ENCODE data around the gene USP1.

USP1 gene

GRCh38 chr1:62426237-62426636 is 10.6 kb upstream of the USP1 start:
- peak; percentile 32 for DNase-seq (ENCODE audit: low spot score)

- DNase-seq (ENCODE audit: low spot score): no peak
These were observed 10.1 kb upstream of the USP1 start for GRCh38 chr1:62426794-62427193.

- DNase-seq (ENCODE audit: low spot score): peak; percentile 32
These were observed 8.5 kb upstream of the USP1 start for GRCh38 chr1:62428351-62428750.

- no peak for DNase-seq (ENCODE audit: low spot score)
These were observed 7.3 kb upstream of the USP1 start for GRCh38 chr1:62429581-62429980.

- peak; percentile 70 for DNase-seq (ENCODE audit: low spot score)
These were observed 2.8 kb upstream of the USP1 start for GRCh38 chr1:62433861-62434617.

- DNase-seq (ENCODE audit: low spot score): no peak
These were observed 2.2 kb upstream of the USP1 start for GRCh38 chr1:62434618-62435001.

GRCh38 chr1:62435231-62436038 is 1.4 kb upstream of the USP1 start:
- DNase-seq (ENCODE audit: low spot score): no peak

GRCh38 chr1:62436039-62436465 is 797 bp upstream of the USP1 start:
- no peak for DNase-seq (ENCODE audit: low spot score)

GRCh38 chr1:62437273-62437940 is 558 bp downstream of the USP1 start:
- DNase-seq (ENCODE audit: low spot score): no peak

GRCh38 chr1:62438163-62438562 is 1.3 kb downstream of the USP1 start:
- DNase-seq (ENCODE audit: low spot score): peak; percentile 27

GRCh38 chr1:62439652-62440371 is 3.0 kb downstream of the USP1 start:
- DNase-seq (ENCODE audit: low spot score): peak; percentile 69

- DNase-seq (ENCODE audit: low spot score): no peak
These were observed 7.9 kb downstream of the USP1 start for GRCh38 chr1:62444701-62445100.

- no peak for DNase-seq (ENCODE audit: low spot score)
These were observed 11.5 kb downstream of the USP1 start for GRCh38 chr1:62448221-62448933.

GRCh38 chr1:62450301-62450700 is 13.5 kb downstream of the USP1 start:
- no peak for DNase-seq (ENCODE audit: low spot score)

- DNase-seq (ENCODE audit: low spot score): peak; percentile 39
These were observed 16.1 kb downstream of the USP1 start for GRCh38 chr1:62452951-62453350.

- no peak for DNase-seq (ENCODE audit: low spot score)
These were observed 21.1 kb downstream of the USP1 start for GRCh38 chr1:62457955-62458354.

GRCh38 chr1:62462370-62462769 is 25.5 kb downstream of the USP1 start:
- DNase-seq (ENCODE audit: low spot score): no peak

GRCh38 chr1:62467092-62467491 is 30.2 kb downstream of the USP1 start:
- DNase-seq (ENCODE audit: low spot score): no peak

- no peak for DNase-seq (ENCODE audit: low spot score)
These were observed 39.8 kb downstream of the USP1 start for GRCh38 chr1:62476525-62477219.

- no peak for DNase-seq (ENCODE audit: low spot score)
These were observed 44.8 kb downstream of the USP1 start for GRCh38 chr1:62481681-62482080.

Measured in kidney tubule cell (primary cell).